Tibial nerve (tissue), 4 donors: ENCODE data around the gene MSH6.

Experiments
- EP300 ChIP-seq, 2 donors: sonication (generic); formaldehyde crosslinking; IDR thresholded peaks; one replicate each; pipeline ENCODE4 v1.6.1; 2017; ENCODE audit warnings: antibody characterized with exemption in 2 of 2, mild to moderate bottlenecking in 1 of 2
- POLR2A ChIP-seq, 2 donors: fragments of 450-650 bp; IDR thresholded peaks; one replicate each; pipeline ENCODE4 v1.6.1; 2017; ENCODE audit warnings: antibody characterized with exemption in 2 of 2, mild to moderate bottlenecking in 2 of 2, moderate library complexity in 2 of 2
- TF ChIP-seq, protein P1 (sequence below), 5 experiments: fragments of 200-600 bp in 3 of 5; fragments of 450-650 bp in 2 of 5; sonication (generic) in 3 of 5; IDR thresholded peaks; one replicate each; pipeline ENCODE4 v1.5.1; 2016 to 2019; ENCODE audit warnings: antibody characterized with exemption in 5 of 5, mild to moderate bottlenecking in 3 of 5, moderate library complexity in 2 of 5

DNA sequence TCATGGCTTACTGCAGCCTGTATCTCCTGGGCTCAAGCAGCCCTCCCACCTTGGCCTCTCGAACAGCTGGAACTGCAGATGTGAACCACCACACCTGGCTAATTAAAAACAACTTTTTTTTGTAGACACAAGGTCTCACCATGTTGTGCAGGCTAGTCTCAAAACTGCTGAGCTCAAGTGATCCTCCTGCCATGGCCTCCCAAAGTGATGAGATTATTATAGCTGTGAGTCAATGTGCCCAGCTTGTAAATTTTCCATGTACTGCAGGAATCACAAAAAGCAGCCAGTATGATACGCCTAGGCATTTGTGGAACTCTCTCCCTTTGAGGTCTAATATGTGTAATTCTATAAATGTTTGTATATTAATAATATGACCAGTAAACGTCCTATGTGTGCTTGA is 59.9 kb downstream of the MSH6 start:
- TF ChIP-seq POLR2A (IDR thresholded peaks at IDR 0.05) (no peak), EP300 (IDR thresholded peaks at IDR 0.05) (no peak)
- TF ChIP-seq, protein P1, sequence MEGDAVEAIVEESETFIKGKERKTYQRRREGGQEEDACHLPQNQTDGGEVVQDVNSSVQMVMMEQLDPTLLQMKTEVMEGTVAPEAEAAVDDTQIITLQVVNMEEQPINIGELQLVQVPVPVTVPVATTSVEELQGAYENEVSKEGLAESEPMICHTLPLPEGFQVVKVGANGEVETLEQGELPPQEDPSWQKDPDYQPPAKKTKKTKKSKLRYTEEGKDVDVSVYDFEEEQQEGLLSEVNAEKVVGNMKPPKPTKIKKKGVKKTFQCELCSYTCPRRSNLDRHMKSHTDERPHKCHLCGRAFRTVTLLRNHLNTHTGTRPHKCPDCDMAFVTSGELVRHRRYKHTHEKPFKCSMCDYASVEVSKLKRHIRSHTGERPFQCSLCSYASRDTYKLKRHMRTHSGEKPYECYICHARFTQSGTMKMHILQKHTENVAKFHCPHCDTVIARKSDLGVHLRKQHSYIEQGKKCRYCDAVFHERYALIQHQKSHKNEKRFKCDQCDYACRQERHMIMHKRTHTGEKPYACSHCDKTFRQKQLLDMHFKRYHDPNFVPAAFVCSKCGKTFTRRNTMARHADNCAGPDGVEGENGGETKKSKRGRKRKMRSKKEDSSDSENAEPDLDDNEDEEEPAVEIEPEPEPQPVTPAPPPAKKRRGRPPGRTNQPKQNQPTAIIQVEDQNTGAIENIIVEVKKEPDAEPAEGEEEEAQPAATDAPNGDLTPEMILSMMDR (IDR thresholded peaks at IDR 0.05), result no peak
